GM12801 (cell line): ENCODE measurements around the gene RAD51B.

Experiments
- CTCF ChIP-seq: IDR thresholded peaks from one replicate; pipeline ENCODE4 v1.5.1; 2011; ENCODE audit warnings: control low read depth; ENCODE audit not compliant: insufficient read length; ENCODE audit errors: extremely low read depth

Gene RAD51B

GRCh38 chr14:68253160-68253780 is 433.7 kb downstream of the RAD51B start:
- TF ChIP-seq CTCF, result no peak

- TF ChIP-seq CTCF, result no peak
These were observed 434.4 kb downstream of the RAD51B start for GRCh38 chr14:68253878-68254528.

GRCh38 chr14:68254669-68255527 is 435.3 kb downstream of the RAD51B start:
- no peak for TF ChIP-seq CTCF

GRCh38 chr14:68255693-68256178 is 436.2 kb downstream of the RAD51B start:
- no peak for TF ChIP-seq CTCF

GRCh38 chr14:68257969-68258368 is 438.4 kb downstream of the RAD51B start:
- no peak for TF ChIP-seq CTCF

GRCh38 chr14:68260121-68260520 is 440.5 kb downstream of the RAD51B start:
- no peak for TF ChIP-seq CTCF

- TF ChIP-seq CTCF, result no peak
These were observed 441.7 kb downstream of the RAD51B start for GRCh38 chr14:68261092-68261842.
